ENCODE data around the gene ARID5B. TPM values are rescaled to one million over a fixed set of nuclear protein-coding genes. Genes with fewer than 3 reads are reported as not detected.

ARID5B gene
- total and polyA plus RNA-seq, 2 experiments from 2014 or later: 1.3 to 1.6 TPM

DNA sequence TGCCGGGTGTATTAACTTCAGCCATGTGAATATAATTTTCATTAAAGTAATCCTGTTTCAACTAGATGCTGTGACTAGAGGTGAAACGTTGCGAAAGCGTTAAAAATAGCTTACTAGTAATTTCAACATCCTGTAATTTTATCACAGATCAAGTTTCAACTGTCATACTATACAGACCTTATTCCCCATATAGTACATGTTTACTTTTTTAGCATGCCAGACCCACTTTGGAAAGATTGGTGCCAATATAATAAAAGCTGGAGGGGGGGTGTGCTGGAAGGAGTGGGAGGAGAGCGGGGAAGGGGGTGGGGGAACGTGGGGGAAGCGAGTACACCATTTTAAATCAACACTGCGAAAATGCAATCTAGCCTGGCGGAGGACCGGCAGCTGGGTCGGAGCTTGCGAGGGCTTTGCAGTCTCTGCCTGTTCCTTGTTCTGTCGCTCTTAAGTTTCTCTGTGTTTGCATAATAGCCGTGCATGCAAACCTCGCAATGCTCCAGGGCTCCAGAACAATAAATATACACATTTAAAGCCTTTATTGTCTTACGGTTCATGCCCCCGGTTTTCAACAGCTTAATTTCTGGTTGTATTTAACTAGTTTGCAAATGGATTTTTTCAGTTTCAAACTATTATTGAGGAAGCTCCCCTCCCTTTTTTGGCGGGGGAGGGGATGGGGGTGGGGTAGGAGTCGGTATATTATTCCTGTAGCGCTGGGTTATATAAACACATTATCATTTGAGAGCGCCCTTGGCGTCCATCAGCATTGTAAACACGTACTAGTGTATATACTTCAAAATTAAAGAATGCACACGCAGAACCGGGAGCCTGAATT, 1.3 kb upstream of the ARID5B start:
- no peak for ATAC-seq
- no peaks in the 10 kb centered on the region; the same call in 2 of the 3 replicates for H3K36me3 Mint-ChIP-seq (ENCODE audit: low read depth)
- H4K20me1 ChIP-seq (replicated peaks; ENCODE audit: insufficient read depth): no peaks in the 10 kb centered on the region
- TF ChIP-seq EZH2phosphoT487 (IDR thresholded peaks at IDR 0.05; ENCODE audit: unreplicated experiment): no peak
- no peak for TF ChIP-seq ZNF331 (CRISPR knock-in tag; IDR thresholded peaks at IDR 0.05; ENCODE audit: low read depth)
- TF ChIP-seq, protein P1, sequence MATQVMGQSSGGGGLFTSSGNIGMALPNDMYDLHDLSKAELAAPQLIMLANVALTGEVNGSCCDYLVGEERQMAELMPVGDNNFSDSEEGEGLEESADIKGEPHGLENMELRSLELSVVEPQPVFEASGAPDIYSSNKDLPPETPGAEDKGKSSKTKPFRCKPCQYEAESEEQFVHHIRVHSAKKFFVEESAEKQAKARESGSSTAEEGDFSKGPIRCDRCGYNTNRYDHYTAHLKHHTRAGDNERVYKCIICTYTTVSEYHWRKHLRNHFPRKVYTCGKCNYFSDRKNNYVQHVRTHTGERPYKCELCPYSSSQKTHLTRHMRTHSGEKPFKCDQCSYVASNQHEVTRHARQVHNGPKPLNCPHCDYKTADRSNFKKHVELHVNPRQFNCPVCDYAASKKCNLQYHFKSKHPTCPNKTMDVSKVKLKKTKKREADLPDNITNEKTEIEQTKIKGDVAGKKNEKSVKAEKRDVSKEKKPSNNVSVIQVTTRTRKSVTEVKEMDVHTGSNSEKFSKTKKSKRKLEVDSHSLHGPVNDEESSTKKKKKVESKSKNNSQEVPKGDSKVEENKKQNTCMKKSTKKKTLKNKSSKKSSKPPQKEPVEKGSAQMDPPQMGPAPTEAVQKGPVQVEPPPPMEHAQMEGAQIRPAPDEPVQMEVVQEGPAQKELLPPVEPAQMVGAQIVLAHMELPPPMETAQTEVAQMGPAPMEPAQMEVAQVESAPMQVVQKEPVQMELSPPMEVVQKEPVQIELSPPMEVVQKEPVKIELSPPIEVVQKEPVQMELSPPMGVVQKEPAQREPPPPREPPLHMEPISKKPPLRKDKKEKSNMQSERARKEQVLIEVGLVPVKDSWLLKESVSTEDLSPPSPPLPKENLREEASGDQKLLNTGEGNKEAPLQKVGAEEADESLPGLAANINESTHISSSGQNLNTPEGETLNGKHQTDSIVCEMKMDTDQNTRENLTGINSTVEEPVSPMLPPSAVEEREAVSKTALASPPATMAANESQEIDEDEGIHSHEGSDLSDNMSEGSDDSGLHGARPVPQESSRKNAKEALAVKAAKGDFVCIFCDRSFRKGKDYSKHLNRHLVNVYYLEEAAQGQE (IDR thresholded peaks at IDR 0.05; ENCODE audit: unreplicated experiment): no peak
- TF ChIP-seq, protein P2, sequence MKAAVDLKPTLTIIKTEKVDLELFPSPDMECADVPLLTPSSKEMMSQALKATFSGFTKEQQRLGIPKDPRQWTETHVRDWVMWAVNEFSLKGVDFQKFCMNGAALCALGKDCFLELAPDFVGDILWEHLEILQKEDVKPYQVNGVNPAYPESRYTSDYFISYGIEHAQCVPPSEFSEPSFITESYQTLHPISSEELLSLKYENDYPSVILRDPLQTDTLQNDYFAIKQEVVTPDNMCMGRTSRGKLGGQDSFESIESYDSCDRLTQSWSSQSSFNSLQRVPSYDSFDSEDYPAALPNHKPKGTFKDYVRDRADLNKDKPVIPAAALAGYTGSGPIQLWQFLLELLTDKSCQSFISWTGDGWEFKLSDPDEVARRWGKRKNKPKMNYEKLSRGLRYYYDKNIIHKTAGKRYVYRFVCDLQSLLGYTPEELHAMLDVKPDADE (IDR thresholded peaks at IDR 0.05): no peak
- TF ChIP-seq ZNF114 (CRISPR knock-in tag; IDR thresholded peaks at IDR 0.05): no peak
- TF ChIP-seq CREB1 (CRISPR knock-in tag; IDR thresholded peaks at IDR 0.05; ENCODE audit: low read depth): no peak
- no peak for TF ChIP-seq NANOG (IDR thresholded peaks at IDR 0.05; ENCODE audit: borderline replicate concordance)
- no peak for TF ChIP-seq EZH2 (IDR thresholded peaks at IDR 0.05; ENCODE audit: low read depth, unreplicated experiment)
- TF ChIP-seq JUNB (IDR thresholded peaks at IDR 0.05; ENCODE audit: unreplicated experiment): no peak
- TF ChIP-seq POLR2AphosphoS5 (IDR thresholded peaks at IDR 0.05; ENCODE audit: low read depth): no peak
- TF ChIP-seq, protein P3, sequence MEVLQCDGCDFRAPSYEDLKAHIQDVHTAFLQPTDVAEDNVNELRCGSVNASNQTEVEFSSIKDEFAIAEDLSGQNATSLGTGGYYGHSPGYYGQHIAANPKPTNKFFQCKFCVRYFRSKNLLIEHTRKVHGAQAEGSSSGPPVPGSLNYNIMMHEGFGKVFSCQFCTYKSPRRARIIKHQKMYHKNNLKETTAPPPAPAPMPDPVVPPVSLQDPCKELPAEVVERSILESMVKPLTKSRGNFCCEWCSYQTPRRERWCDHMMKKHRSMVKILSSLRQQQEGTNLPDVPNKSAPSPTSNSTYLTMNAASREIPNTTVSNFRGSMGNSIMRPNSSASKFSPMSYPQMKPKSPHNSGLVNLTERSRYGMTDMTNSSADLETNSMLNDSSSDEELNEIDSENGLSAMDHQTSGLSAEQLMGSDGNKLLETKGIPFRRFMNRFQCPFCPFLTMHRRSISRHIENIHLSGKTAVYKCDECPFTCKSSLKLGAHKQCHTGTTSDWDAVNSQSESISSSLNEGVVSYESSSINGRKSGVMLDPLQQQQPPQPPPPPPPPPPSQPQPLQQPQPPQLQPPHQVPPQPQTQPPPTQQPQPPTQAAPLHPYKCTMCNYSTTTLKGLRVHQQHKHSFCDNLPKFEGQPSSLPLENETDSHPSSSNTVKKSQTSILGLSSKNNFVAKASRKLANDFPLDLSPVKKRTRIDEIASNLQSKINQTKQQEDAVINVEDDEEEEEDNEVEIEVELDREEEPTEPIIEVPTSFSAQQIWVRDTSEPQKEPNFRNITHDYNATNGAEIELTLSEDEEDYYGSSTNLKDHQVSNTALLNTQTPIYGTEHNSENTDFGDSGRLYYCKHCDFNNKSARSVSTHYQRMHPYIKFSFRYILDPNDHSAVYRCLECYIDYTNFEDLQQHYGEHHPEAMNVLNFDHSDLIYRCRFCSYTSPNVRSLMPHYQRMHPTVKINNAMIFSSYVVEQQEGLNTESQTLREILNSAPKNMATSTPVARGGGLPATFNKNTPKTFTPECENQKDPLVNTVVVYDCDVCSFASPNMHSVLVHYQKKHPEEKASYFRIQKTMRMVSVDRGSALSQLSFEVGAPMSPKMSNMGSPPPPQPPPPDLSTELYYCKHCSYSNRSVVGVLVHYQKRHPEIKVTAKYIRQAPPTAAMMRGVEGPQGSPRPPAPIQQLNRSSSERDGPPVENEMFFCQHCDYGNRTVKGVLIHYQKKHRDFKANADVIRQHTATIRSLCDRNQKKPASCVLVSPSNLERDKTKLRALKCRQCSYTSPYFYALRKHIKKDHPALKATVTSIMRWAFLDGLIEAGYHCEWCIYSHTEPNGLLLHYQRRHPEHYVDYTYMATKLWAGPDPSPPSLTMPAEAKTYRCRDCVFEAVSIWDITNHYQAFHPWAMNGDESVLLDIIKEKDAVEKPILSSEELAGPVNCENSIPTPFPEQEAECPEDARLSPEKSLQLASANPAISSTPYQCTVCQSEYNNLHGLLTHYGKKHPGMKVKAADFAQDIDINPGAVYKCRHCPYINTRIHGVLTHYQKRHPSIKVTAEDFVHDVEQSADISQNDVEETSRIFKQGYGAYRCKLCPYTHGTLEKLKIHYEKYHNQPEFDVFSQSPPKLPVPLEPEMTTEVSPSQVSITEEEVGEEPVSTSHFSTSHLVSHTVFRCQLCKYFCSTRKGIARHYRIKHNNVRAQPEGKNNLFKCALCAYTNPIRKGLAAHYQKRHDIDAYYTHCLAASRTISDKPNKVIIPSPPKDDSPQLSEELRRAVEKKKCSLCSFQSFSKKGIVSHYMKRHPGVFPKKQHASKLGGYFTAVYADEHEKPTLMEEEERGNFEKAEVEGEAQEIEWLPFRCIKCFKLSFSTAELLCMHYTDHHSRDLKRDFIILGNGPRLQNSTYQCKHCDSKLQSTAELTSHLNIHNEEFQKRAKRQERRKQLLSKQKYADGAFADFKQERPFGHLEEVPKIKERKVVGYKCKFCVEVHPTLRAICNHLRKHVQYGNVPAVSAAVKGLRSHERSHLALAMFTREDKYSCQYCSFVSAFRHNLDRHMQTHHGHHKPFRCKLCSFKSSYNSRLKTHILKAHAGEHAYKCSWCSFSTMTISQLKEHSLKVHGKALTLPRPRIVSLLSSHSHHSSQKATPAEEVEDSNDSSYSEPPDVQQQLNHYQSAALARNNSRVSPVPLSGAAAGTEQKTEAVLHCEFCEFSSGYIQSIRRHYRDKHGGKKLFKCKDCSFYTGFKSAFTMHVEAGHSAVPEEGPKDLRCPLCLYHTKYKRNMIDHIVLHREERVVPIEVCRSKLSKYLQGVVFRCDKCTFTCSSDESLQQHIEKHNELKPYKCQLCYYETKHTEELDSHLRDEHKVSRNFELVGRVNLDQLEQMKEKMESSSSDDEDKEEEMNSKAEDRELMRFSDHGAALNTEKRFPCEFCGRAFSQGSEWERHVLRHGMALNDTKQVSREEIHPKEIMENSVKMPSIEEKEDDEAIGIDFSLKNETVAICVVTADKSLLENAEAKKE (CRISPR knock-in tag; IDR thresholded peaks at IDR 0.05): no peak
- TF ChIP-seq, protein P4, sequence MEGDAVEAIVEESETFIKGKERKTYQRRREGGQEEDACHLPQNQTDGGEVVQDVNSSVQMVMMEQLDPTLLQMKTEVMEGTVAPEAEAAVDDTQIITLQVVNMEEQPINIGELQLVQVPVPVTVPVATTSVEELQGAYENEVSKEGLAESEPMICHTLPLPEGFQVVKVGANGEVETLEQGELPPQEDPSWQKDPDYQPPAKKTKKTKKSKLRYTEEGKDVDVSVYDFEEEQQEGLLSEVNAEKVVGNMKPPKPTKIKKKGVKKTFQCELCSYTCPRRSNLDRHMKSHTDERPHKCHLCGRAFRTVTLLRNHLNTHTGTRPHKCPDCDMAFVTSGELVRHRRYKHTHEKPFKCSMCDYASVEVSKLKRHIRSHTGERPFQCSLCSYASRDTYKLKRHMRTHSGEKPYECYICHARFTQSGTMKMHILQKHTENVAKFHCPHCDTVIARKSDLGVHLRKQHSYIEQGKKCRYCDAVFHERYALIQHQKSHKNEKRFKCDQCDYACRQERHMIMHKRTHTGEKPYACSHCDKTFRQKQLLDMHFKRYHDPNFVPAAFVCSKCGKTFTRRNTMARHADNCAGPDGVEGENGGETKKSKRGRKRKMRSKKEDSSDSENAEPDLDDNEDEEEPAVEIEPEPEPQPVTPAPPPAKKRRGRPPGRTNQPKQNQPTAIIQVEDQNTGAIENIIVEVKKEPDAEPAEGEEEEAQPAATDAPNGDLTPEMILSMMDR (conservative IDR thresholded peaks at IDR 0.05; ENCODE audit: low read depth in 2 of 2): no peak
- no peak for TF ChIP-seq STAT1 (IDR thresholded peaks at IDR 0.05; ENCODE audit: unreplicated experiment)
- peaks cover 53% of the 10 kb centered on the region for H3K27me3 Mint-ChIP-seq (ENCODE audit: insufficient read depth, low read depth, poor library complexity)
- no peaks in the 10 kb centered on the region for H3K9me2 ChIP-seq (ENCODE audit: insufficient read depth)
- H3K9me3 Mint-ChIP-seq: no peaks in the 10 kb centered on the region
- H3K79me2 ChIP-seq (replicated peaks; ENCODE audit: insufficient read depth): no peaks in the 10 kb centered on the region
- H3K27ac Mint-ChIP-seq: no peak overlapping the region
- peaks cover 34% of the 10 kb centered on the region for H3K4me1 ChIP-seq (ENCODE audit: insufficient read depth)
- H3K4me2 ChIP-seq: peak overlapping the region; percentile 99
- peak; percentile 45 for DNase-seq (ENCODE audit: low spot score)
- peaks cover 46% of the 10 kb centered on the region for H3K4me1 Mint-ChIP-seq
- H3K36me3 ChIP-seq (ENCODE audit: insufficient read depth): no peaks in the 10 kb centered on the region
- H3K27me3 ChIP-seq (ENCODE audit: insufficient read depth): peaks cover 50% of the 10 kb centered on the region
- H2AFZ ChIP-seq: peak overlapping the region; percentile 100
- peak overlapping the region; percentile 76 for H3K4me3 ChIP-seq
- peak overlapping the region; percentile 93 for H3K4me3 Mint-ChIP-seq
- no peaks in the 10 kb centered on the region for H3F3A ChIP-seq (replicated peaks; ENCODE audit: low read depth)
- H3K27ac ChIP-seq (ENCODE audit: low read depth): no peak overlapping the region

All from GM23338 (cell line).